ENCODE data around the gene NMRAL1.

The NMRAL1 gene

GRCh38 chr16:4505356-4506147, 31.1 kb upstream of the NMRAL1 start:
- Histone ChIP-seq H3K9me3 (ENCODE audit: control insufficient read depth, low read length) (no peaks in the 10 kb centered on the region), H3K36me3 (ENCODE audit: control insufficient read depth, insufficient read depth, low read length) (peaks cover 38% of the 10 kb centered on the region), H3K4me3 (ENCODE audit: insufficient read depth, low read depth, low read length, poor library complexity, severe bottlenecking) (peak overlapping the region; percentile 23), H3K27me3 (replicated peaks; ENCODE audit: control insufficient read depth, insufficient read depth, low read length, poor library complexity, severe bottlenecking) (no peaks in the 10 kb centered on the region), H3K4me1 (ENCODE audit: control insufficient read depth, insufficient read depth, low read length, poor library complexity, severe bottlenecking) (peaks cover 58% of the 10 kb centered on the region), H3K27ac (ENCODE audit: insufficient read depth, low read length, poor library complexity, severe bottlenecking) (peak overlapping the region; percentile 85)
- peak; percentile 56 to 76 (median 62) for DNase-seq

- no peaks in the 10 kb centered on the region for H3K9me3 ChIP-seq (ENCODE audit: control insufficient read depth, low read length)
- no peak overlapping the region for H3K27ac ChIP-seq (ENCODE audit: insufficient read depth, low read length, poor library complexity, severe bottlenecking)
- H3K36me3 ChIP-seq (ENCODE audit: control insufficient read depth, insufficient read depth, low read length) = peaks cover 3% of the 10 kb centered on the region
- H3K27me3 ChIP-seq (replicated peaks; ENCODE audit: control insufficient read depth, insufficient read depth, low read length, poor library complexity, severe bottlenecking) = no peaks in the 10 kb centered on the region
- DNase-seq = no peak
- no peak overlapping the region for H3K4me3 ChIP-seq (ENCODE audit: insufficient read depth, low read depth, low read length, poor library complexity, severe bottlenecking)
- peaks cover 61% of the 10 kb centered on the region for H3K4me1 ChIP-seq (ENCODE audit: control insufficient read depth, insufficient read depth, low read length, poor library complexity, severe bottlenecking)
Observed at GRCh38 chr16:4501071-4501478, 26.6 kb upstream of the NMRAL1 start.

GRCh38 chr16:4500272-4500671, 25.8 kb upstream of the NMRAL1 start:
- peaks cover 57% of the 10 kb centered on the region for H3K4me1 ChIP-seq (ENCODE audit: control insufficient read depth, insufficient read depth, low read length, poor library complexity, severe bottlenecking)
- H3K4me3 ChIP-seq (ENCODE audit: insufficient read depth, low read depth, low read length, poor library complexity, severe bottlenecking) = no peak overlapping the region
- no peaks in the 10 kb centered on the region for H3K9me3 ChIP-seq (ENCODE audit: control insufficient read depth, low read length)
- peaks cover 3% of the 10 kb centered on the region for H3K36me3 ChIP-seq (ENCODE audit: control insufficient read depth, insufficient read depth, low read length)
- peak overlapping the region; percentile 15 for H3K27ac ChIP-seq (ENCODE audit: insufficient read depth, low read length, poor library complexity, severe bottlenecking)
- DNase-seq = no peak
- no peaks in the 10 kb centered on the region for H3K27me3 ChIP-seq (replicated peaks; ENCODE audit: control insufficient read depth, insufficient read depth, low read length, poor library complexity, severe bottlenecking)

GRCh38 chr16:4499196-4499555, 24.8 kb upstream of the NMRAL1 start:
- Histone ChIP-seq H3K4me1 (ENCODE audit: control insufficient read depth, insufficient read depth, low read length, poor library complexity, severe bottlenecking) (peaks cover 47% of the 10 kb centered on the region), H3K27ac (ENCODE audit: insufficient read depth, low read length, poor library complexity, severe bottlenecking) (no peak overlapping the region)
- no peak for DNase-seq

GRCh38 chr16:4498546-4499195, 24.2 kb upstream of the NMRAL1 start:
- no peaks in the 10 kb centered on the region for H3K9me3 ChIP-seq (ENCODE audit: control insufficient read depth, low read length)
- H3K27me3 ChIP-seq (replicated peaks; ENCODE audit: control insufficient read depth, insufficient read depth, low read length, poor library complexity, severe bottlenecking) = no peaks in the 10 kb centered on the region
- peaks cover 42% of the 10 kb centered on the region for H3K4me1 ChIP-seq (ENCODE audit: control insufficient read depth, insufficient read depth, low read length, poor library complexity, severe bottlenecking)
- H3K36me3 ChIP-seq (ENCODE audit: control insufficient read depth, insufficient read depth, low read length) = peaks cover 3% of the 10 kb centered on the region
- no peak for DNase-seq
- H3K4me3 ChIP-seq (ENCODE audit: insufficient read depth, low read depth, low read length, poor library complexity, severe bottlenecking) = no peak overlapping the region
- no peak overlapping the region for H3K27ac ChIP-seq (ENCODE audit: insufficient read depth, low read length, poor library complexity, severe bottlenecking)

More at GRCh38 chr16:4499196-4499555, 24.8 kb upstream of the NMRAL1 start:
- H3K36me3 ChIP-seq (ENCODE audit: control insufficient read depth, insufficient read depth, low read length) = peaks cover 3% of the 10 kb centered on the region
- H3K4me3 ChIP-seq (ENCODE audit: insufficient read depth, low read depth, low read length, poor library complexity, severe bottlenecking) = no peak overlapping the region
- no peaks in the 10 kb centered on the region for H3K27me3 ChIP-seq (replicated peaks; ENCODE audit: control insufficient read depth, insufficient read depth, low read length, poor library complexity, severe bottlenecking)
- no peaks in the 10 kb centered on the region for H3K9me3 ChIP-seq (ENCODE audit: control insufficient read depth, low read length)

- H3K36me3 ChIP-seq (ENCODE audit: control insufficient read depth, insufficient read depth, low read length) = peaks cover 7% of the 10 kb centered on the region
- H3K4me3 ChIP-seq (ENCODE audit: insufficient read depth, low read depth, low read length, poor library complexity, severe bottlenecking) = no peak overlapping the region
- DNase-seq = no peak
- H3K4me1 ChIP-seq (ENCODE audit: control insufficient read depth, insufficient read depth, low read length, poor library complexity, severe bottlenecking) = peaks cover 20% of the 10 kb centered on the region
- no peaks in the 10 kb centered on the region for H3K9me3 ChIP-seq (ENCODE audit: control insufficient read depth, low read length)
- H3K27ac ChIP-seq (ENCODE audit: insufficient read depth, low read length, poor library complexity, severe bottlenecking) = no peak overlapping the region
- H3K27me3 ChIP-seq (replicated peaks; ENCODE audit: control insufficient read depth, insufficient read depth, low read length, poor library complexity, severe bottlenecking) = no peaks in the 10 kb centered on the region
Observed at GRCh38 chr16:4496305-4496704, 21.9 kb upstream of the NMRAL1 start.

GRCh38 chr16:4495766-4496165, 21.3 kb upstream of the NMRAL1 start:
- peaks cover 16% of the 10 kb centered on the region for H3K4me1 ChIP-seq (ENCODE audit: control insufficient read depth, insufficient read depth, low read length, poor library complexity, severe bottlenecking)
- no peaks in the 10 kb centered on the region for H3K9me3 ChIP-seq (ENCODE audit: control insufficient read depth, low read length)
- no peak for DNase-seq
- H3K27ac ChIP-seq (ENCODE audit: insufficient read depth, low read length, poor library complexity, severe bottlenecking) = no peak overlapping the region
- H3K36me3 ChIP-seq (ENCODE audit: control insufficient read depth, insufficient read depth, low read length) = peaks cover 7% of the 10 kb centered on the region
- no peaks in the 10 kb centered on the region for H3K27me3 ChIP-seq (replicated peaks; ENCODE audit: control insufficient read depth, insufficient read depth, low read length, poor library complexity, severe bottlenecking)
- no peak overlapping the region for H3K4me3 ChIP-seq (ENCODE audit: insufficient read depth, low read depth, low read length, poor library complexity, severe bottlenecking)

GRCh38 chr16:4494746-4495490, 20.5 kb upstream of the NMRAL1 start:
- Histone ChIP-seq H3K27ac (ENCODE audit: insufficient read depth, low read length, poor library complexity, severe bottlenecking) (no peak overlapping the region), H3K36me3 (ENCODE audit: control insufficient read depth, insufficient read depth, low read length) (peaks cover 7% of the 10 kb centered on the region), H3K27me3 (replicated peaks; ENCODE audit: control insufficient read depth, insufficient read depth, low read length, poor library complexity, severe bottlenecking) (no peaks in the 10 kb centered on the region), H3K4me3 (ENCODE audit: insufficient read depth, low read depth, low read length, poor library complexity, severe bottlenecking) (no peak overlapping the region), H3K9me3 (ENCODE audit: control insufficient read depth, low read length) (no peaks in the 10 kb centered on the region), H3K4me1 (ENCODE audit: control insufficient read depth, insufficient read depth, low read length, poor library complexity, severe bottlenecking) (peaks cover 16% of the 10 kb centered on the region)
- no peak for DNase-seq

GRCh38 chr16:4491898-4492297, 17.5 kb upstream of the NMRAL1 start:
- H3K36me3 ChIP-seq (ENCODE audit: control insufficient read depth, insufficient read depth, low read length) = peaks cover 13% of the 10 kb centered on the region
- no peaks in the 10 kb centered on the region for H3K9me3 ChIP-seq (ENCODE audit: control insufficient read depth, low read length)
- peaks cover 39% of the 10 kb centered on the region for H3K4me1 ChIP-seq (ENCODE audit: control insufficient read depth, insufficient read depth, low read length, poor library complexity, severe bottlenecking)
- no peak for DNase-seq
- no peaks in the 10 kb centered on the region for H3K27me3 ChIP-seq (replicated peaks; ENCODE audit: control insufficient read depth, insufficient read depth, low read length, poor library complexity, severe bottlenecking)
- H3K4me3 ChIP-seq (ENCODE audit: insufficient read depth, low read depth, low read length, poor library complexity, severe bottlenecking) = no peak overlapping the region
- no peak overlapping the region for H3K27ac ChIP-seq (ENCODE audit: insufficient read depth, low read length, poor library complexity, severe bottlenecking)

GRCh38 chr16:4489030-4489429, 14.6 kb upstream of the NMRAL1 start:
- no peaks in the 10 kb centered on the region for H3K27me3 ChIP-seq (replicated peaks; ENCODE audit: control insufficient read depth, insufficient read depth, low read length, poor library complexity, severe bottlenecking)
- no peak overlapping the region for H3K4me3 ChIP-seq (ENCODE audit: insufficient read depth, low read depth, low read length, poor library complexity, severe bottlenecking)
- H3K36me3 ChIP-seq (ENCODE audit: control insufficient read depth, insufficient read depth, low read length) = peaks cover 23% of the 10 kb centered on the region
- no peak for DNase-seq
- peak overlapping the region; percentile 67 for H3K27ac ChIP-seq (ENCODE audit: insufficient read depth, low read length, poor library complexity, severe bottlenecking)
- H3K4me1 ChIP-seq (ENCODE audit: control insufficient read depth, insufficient read depth, low read length, poor library complexity, severe bottlenecking) = peaks cover 44% of the 10 kb centered on the region
- no peaks in the 10 kb centered on the region for H3K9me3 ChIP-seq (ENCODE audit: control insufficient read depth, low read length)
